B cell (primary cell): ENCODE data around the gene CDHR1. TPM values are rescaled to one million over a fixed set of nuclear protein-coding genes. Genes with fewer than 3 reads are reported as not detected.

Experiments used
- ATAC-seq: fragments of 200-7000 bp; cut with Tn5 transposase; one replicate; pipeline ENCODE4 v1.10.0; 2021; ENCODE audit warnings: low read depth, mild to moderate bottlenecking, moderate number of reproducible peaks, moderate library complexity
- CTCF ChIA-PET: fragments of 350-600 bp; sonication (Branson Sonifier 250); formaldehyde crosslinking; loops from one replicate; lab custom pipeline; 2021; ENCODE audit warnings: antibody characterized with exemption, inconsistent platforms; lab: Charles Lee
- POLR2A ChIA-PET: fragments of 350-600 bp; sonication (Branson Sonifier 250); formaldehyde crosslinking; loops from one replicate; lab custom pipeline; 2021; ENCODE audit warnings: antibody characterized with exemption; lab: Charles Lee
- DNase-seq: peaks from one replicate; pipeline ENCODE4 v3.0.0; 2013
- H2AFZ ChIP-seq: 2 replicates; pipeline ENCODE4 v1.6.1; 2012; ENCODE audit warnings: mild to moderate bottlenecking, low read depth, low read length; ENCODE audit not compliant: insufficient read depth, poor library complexity, severe bottlenecking
- H3K27ac ChIP-seq, 2 donors: 1 replicate in 1 of 2; 2 replicates in 1 of 2; pipeline ENCODE4 v1.5.1; 2012 to 2013; ENCODE audit warnings: low read length in 2 of 2, mild to moderate bottlenecking in 2 of 2, moderate library complexity in 1 of 2
- H3K27me3 ChIP-seq, 4 experiments: fragments of 200-600 bp in 1 of 4; sonication (generic) in 1 of 4; replicated peaks in 1 of 4; 1 replicate in 2 of 4; 2 replicates in 2 of 4; pipeline versions ENCODE4 v1.6.1 to v1.7.0; 2013 to 2016; ENCODE audit warnings: low read length in 3 of 4, mild to moderate bottlenecking in 2 of 4, mixed read lengths in 1 of 4, moderate library complexity in 1 of 4; ENCODE audit not compliant: insufficient read depth in 4 of 4, control insufficient read depth in 3 of 4; ENCODE audit errors: control extremely low read depth in 1 of 4
- H3K36me3 ChIP-seq, 2 experiments: replicated peaks in 1 of 2; 1 replicate in 1 of 2; 2 replicates in 1 of 2; pipeline versions ENCODE4 v1.6.1 to v1.7.1; 2013; ENCODE audit warnings: low read length in 1 of 2; ENCODE audit not compliant: insufficient read depth in 2 of 2, control insufficient read depth in 1 of 2; ENCODE audit errors: control extremely low read depth in 1 of 2, extremely low read depth in 1 of 2
- H3K4me1 ChIP-seq, 2 donors: fragments of 200-600 bp in 1 of 2; sonication (generic) in 1 of 2; 1 replicate in 1 of 2; 2 replicates in 1 of 2; pipeline versions ENCODE4 v1.5.1 to v1.6.1; 2013 to 2017; ENCODE audit warnings: low read length in 2 of 2; ENCODE audit not compliant: control insufficient read depth in 2 of 2, insufficient read depth in 2 of 2
- H3K4me2 ChIP-seq: replicated peaks from 2 replicates; pipeline ENCODE3; 2012; ENCODE audit warnings: mild to moderate bottlenecking, low read depth, low read length; ENCODE audit not compliant: poor library complexity, severe bottlenecking
- H3K4me3 ChIP-seq, 5 experiments: fragments of 200-600 bp in 1 of 5; sonication (generic) in 1 of 5; 1 replicate in 3 of 5; 2 replicates in 2 of 5; pipeline versions ENCODE4 v1.5.1 to v1.7.0; 2011 to 2016; ENCODE audit warnings: low read length in 4 of 5, mild to moderate bottlenecking in 4 of 5, low read depth in 2 of 5, control low read depth in 1 of 5, moderate library complexity in 1 of 5; ENCODE audit not compliant: insufficient read depth in 1 of 5; ENCODE audit errors: control extremely low read depth in 1 of 5, extremely low read depth in 1 of 5
- H3K79me2 ChIP-seq: fragments of 200-600 bp; sonication (generic); one replicate; pipeline ENCODE4 v1.6.0; 2016; ENCODE audit warnings: low read length; ENCODE audit not compliant: control insufficient read depth, insufficient read depth
- H3K9ac ChIP-seq: fragments of 200-600 bp; sonication (generic); 2 replicates; pipeline ENCODE4 v1.6.1; 2017; ENCODE audit warnings: mild to moderate bottlenecking, low read length, moderate library complexity
- H3K9me3 ChIP-seq, 3 donors: one replicate each; pipeline versions ENCODE4 v1.6.1 to v1.7.1; 2013; ENCODE audit warnings: low read length in 2 of 3; ENCODE audit not compliant: control insufficient read depth in 2 of 3, insufficient read depth in 1 of 3; ENCODE audit errors: control extremely low read depth in 1 of 3
- H4K20me1 ChIP-seq: 2 replicates; pipeline ENCODE4 v1.6.0; 2012; ENCODE audit warnings: mild to moderate bottlenecking, low read length; ENCODE audit not compliant: insufficient read depth, control insufficient read depth, poor library complexity, severe bottlenecking
- H3K27ac Mint-ChIP-seq: one replicate; pipeline ENCODE4 v1.8.0; 2021; ENCODE audit warnings: mixed read lengths
- H3K27me3 Mint-ChIP-seq: one replicate; pipeline ENCODE4 v1.8.0; 2021; ENCODE audit warnings: mixed read lengths
- H3K4me1 Mint-ChIP-seq: one replicate; pipeline ENCODE4 v1.8.0; 2021; ENCODE audit warnings: mixed read lengths
- H3K4me3 Mint-ChIP-seq: one replicate; pipeline ENCODE4 v1.8.0; 2021; ENCODE audit warnings: mixed read lengths
- H3K9me3 Mint-ChIP-seq: one replicate; pipeline ENCODE4 v1.8.0; 2022; ENCODE audit warnings: mixed read lengths; ENCODE audit not compliant: insufficient read depth
- EZH2 ChIP-seq: IDR thresholded peaks from 2 replicates; pipeline ENCODE4 v1.6.1; 2012; ENCODE audit warnings: borderline replicate concordance, low read depth, mild to moderate bottlenecking, moderate library complexity, low read length; ENCODE audit not compliant: insufficient read depth, poor library complexity, severe bottlenecking
- WGBS: methylation state at CpG from one replicate; pipeline ENCODE4 v1.1.5; 2013; ENCODE audit warnings: missing lambda C conversion rate; ENCODE audit not compliant: insufficient coverage; 5-methylcytosine and 5-hydroxymethylcytosine counted together
- intact Hi-C: fragments of 100-400 bp; cut with micrococcal nuclease; formaldehyde crosslinking; loops from one replicate; pipeline ENCODE4 v1.10.0; 2022
- polyA plus RNA-seq: library from polyadenylated mRNA; depleted of rRNA; stranded (reverse); fragments of >200 nt; gene quantifications from 2 replicates; pipeline ENCODE4 v1.2.3, GENCODE V29; 2012
- total RNA-seq, 2 donors: library from RNA; stranded (reverse); fragments of 120-200 nt in 1 of 2; gene quantifications; 1 replicate in 1 of 2; 2 replicates in 1 of 2; pipeline versions ENCODE4 v1.2.3 to v1.2.4, GENCODE V29; 2013 to 2022
- TF ChIP-seq, protein P1 (sequence below): fragments of 200-600 bp; IDR thresholded peaks from one replicate; pipeline ENCODE4 v1.8.0; 2022; ENCODE audit warnings: antibody characterized with exemption, mild to moderate bottlenecking

CDHR1 gene
- total and polyA plus RNA-seq, 2 donors (not counting 1 experiment from before 2014, with no cell fraction given), result 0.31 to 1.7 TPM

DNA sequence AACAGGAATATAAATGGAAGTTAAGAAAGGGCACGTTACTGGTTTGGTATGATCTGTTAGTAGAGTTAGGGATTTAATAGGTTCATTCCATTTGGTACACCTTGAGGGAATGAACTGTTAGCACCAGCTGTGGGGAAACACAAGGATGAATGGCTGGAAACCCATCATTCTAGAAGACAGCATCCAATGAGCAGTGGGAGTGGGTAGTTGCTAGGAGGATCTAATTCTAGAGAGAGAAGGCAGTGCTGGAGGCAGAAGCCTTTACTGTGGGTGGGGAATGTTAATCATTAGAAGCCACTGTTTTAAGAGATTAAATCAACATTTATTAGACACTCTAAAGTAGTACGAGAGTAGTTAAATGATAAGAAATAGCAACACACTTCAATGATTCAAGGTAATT is 36.3 kb upstream of the CDHR1 start:
- ChIA-PET CTCF (interaction anchor here (6.6 kb wide), 1 partner anchor 10 kb away, joined by 34 read pairs; no protein-coding TSS in a partner anchor), POLR2A (interaction anchor here (0.5 kb wide), 1 partner anchor 21 kb away, joined by 3 read pairs; no protein-coding TSS in a partner anchor)
- H3K4me3 ChIP-seq, result no peak overlapping the region
- no peak overlapping the region for H3K4me3 Mint-ChIP-seq
- peaks cover 16% of the 10 kb centered on the region for H3K4me1 Mint-ChIP-seq
- H3K9me3 ChIP-seq, result no peaks in the 10 kb centered on the region
- no peaks in the 10 kb centered on the region for H3K79me2 ChIP-seq
- DNase-seq (no peak), ATAC-seq (no peak)
- H3K36me3 ChIP-seq, result peaks cover 2 to 17% of the 10 kb centered on the region in 2 experiments
- no peaks in the 10 kb centered on the region for H3K9me3 Mint-ChIP-seq
- no peak overlapping the region for H3K4me2 ChIP-seq
- no peak for TF ChIP-seq EZH2
- TF ChIP-seq, protein P1, sequence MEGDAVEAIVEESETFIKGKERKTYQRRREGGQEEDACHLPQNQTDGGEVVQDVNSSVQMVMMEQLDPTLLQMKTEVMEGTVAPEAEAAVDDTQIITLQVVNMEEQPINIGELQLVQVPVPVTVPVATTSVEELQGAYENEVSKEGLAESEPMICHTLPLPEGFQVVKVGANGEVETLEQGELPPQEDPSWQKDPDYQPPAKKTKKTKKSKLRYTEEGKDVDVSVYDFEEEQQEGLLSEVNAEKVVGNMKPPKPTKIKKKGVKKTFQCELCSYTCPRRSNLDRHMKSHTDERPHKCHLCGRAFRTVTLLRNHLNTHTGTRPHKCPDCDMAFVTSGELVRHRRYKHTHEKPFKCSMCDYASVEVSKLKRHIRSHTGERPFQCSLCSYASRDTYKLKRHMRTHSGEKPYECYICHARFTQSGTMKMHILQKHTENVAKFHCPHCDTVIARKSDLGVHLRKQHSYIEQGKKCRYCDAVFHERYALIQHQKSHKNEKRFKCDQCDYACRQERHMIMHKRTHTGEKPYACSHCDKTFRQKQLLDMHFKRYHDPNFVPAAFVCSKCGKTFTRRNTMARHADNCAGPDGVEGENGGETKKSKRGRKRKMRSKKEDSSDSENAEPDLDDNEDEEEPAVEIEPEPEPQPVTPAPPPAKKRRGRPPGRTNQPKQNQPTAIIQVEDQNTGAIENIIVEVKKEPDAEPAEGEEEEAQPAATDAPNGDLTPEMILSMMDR, result no peak
- H2AFZ ChIP-seq, result no peak overlapping the region
- intact Hi-C loops, result no loop called here
- no peak overlapping the region for H3K27ac ChIP-seq
- H3K9ac ChIP-seq, result no peak overlapping the region
- 100% methylated on average over 1 of the region's 2 CpGs for WGBS
- no peaks in the 10 kb centered on the region for H3K27me3 Mint-ChIP-seq
- no peaks in the 10 kb centered on the region for H3K4me1 ChIP-seq
- no peaks in the 10 kb centered on the region for H3K27me3 ChIP-seq
- H3K27ac Mint-ChIP-seq, result no peak overlapping the region
- no peaks in the 10 kb centered on the region for H4K20me1 ChIP-seq

DNA sequence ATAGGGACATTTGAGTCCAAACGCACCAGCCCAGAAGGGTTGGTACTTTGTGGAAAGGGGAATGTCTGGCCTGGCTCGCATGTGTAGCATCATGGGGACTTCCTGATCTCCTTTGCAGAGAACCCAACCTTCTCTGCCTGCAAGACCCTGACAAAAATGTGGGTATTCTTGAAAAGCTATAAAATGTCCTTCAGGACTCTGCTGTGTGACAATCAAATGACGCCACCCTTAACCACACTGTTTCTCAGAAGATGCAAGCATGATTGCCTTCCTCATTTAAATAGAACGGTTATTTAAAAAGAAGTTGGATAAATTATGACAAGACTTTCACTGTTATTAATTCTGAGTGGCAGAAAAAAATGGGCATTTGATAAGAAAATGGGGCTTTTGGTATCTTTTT is 35.8 kb upstream of the CDHR1 start:
- DNase-seq, result no peak
- Histone ChIP-seq H3K36me3 (peaks cover 2 to 13% of the 10 kb centered on the region in 2 experiments), H3K27me3 (peaks cover 0 to 5% (median 0%) of the 10 kb centered on the region in 4 experiments), H4K20me1 (no peaks in the 10 kb centered on the region), H3K4me1 (no peaks in the 10 kb centered on the region), H3K27ac (no peak overlapping the region), H3K9me3 (no peaks in the 10 kb centered on the region), H3K9ac (no peak overlapping the region), H3K4me2 (no peak overlapping the region), H3K4me3 (no peak overlapping the region), H2AFZ (no peak overlapping the region), H3K79me2 (no peaks in the 10 kb centered on the region)
- ATAC-seq, result no peak
- no peaks in the 10 kb centered on the region for H3K9me3 Mint-ChIP-seq
- no peak overlapping the region for H3K27ac Mint-ChIP-seq
- no peak overlapping the region for H3K4me3 Mint-ChIP-seq
- 100% methylated on average over 2 of the region's 4 CpGs for WGBS
- peaks cover 16% of the 10 kb centered on the region for H3K4me1 Mint-ChIP-seq
- no peaks in the 10 kb centered on the region for H3K27me3 Mint-ChIP-seq
- TF ChIP-seq, protein P1, result no peak
- TF ChIP-seq EZH2, result no peak
- POLR2A ChIA-PET, result interaction anchor here (0.5 kb wide), 1 partner anchor 21 kb away, joined by 3 read pairs; no protein-coding TSS in a partner anchor
- intact Hi-C loops, result no loop called here
- CTCF ChIA-PET, result interaction anchor here (1.0 to 6.6 kb wide), 2 partner anchors 11 to 271 kb away, joined by 3 to 34 read pairs; no protein-coding TSS in a partner anchor
